Fibroblast of skin of left quadriceps (primary cell): ENCODE results near the gene PDE7B.
"Not testable (repeated sequence)": the region's sequence is repeated elsewhere in the genome, so short reads cannot be mapped to it uniquely, and the experiment has no call there.

Experiments
- DNase-seq, 2 experiments: peaks; one replicate each; pipeline ENCODE4 v3.0.0-alpha.2; 2013; ENCODE audit warnings: low read depth in 2 of 2

Gene PDE7B

DNA sequence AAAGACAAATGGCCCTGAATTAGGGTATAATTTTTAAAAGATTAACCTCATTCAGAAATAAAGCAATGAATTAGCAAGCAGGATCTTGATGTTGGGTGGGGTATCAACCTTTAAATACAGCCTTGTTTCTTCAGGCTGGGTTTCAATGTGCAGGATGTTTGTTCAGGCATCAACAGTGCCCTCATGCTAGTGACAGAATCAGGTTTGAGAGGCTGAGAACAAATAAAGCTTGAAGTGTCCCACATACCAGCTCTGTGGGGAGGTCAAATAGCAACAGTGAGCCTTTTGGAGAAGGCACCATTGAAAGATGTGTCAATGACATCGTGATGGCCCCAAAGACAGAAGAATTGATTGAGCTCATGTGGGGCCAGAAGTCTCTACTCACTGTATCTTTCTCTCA, 330.4 kb downstream of the PDE7B start:
- no peak for DNase-seq

DNA sequence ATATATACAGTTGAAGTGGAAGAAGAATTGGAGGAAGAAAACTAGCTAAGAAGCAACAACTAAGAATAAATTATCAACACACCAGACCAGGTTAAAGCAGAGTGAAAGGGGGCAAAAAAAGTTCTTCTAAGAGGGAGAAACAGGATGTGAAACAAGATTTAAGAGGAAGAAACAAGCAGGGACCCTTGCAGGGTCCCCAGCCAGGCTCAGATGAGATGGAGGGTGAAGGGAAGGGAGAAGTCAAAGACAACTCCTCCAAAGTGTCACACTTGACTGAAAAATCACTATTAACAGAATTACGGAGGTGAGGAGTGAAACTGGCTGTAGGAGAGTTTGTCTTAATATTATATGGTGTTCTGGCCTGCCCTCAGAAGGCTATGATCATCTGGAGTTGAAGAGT, 333.2 kb downstream of the PDE7B start:
- no peak for DNase-seq

DNA sequence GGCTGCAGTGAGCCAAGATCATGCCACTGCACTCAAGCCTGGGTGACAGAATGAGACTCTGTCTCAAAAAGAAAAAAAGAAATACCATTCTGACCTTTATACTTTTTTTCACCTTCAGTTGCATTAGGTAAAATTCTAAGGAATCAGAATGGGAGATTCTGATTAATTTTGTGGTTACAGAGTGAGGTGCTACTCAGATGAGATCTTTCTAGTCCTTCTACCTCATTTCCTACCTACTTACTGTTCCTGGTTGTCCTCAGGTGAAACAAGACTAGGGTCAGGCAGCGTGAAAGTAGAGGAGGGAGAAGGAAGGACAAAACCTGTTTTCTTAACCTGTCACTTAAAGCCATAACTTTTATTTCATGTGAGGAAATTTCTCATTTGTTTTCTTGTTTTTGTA, 334.9 kb downstream of the PDE7B start:
- no peak for DNase-seq

DNA sequence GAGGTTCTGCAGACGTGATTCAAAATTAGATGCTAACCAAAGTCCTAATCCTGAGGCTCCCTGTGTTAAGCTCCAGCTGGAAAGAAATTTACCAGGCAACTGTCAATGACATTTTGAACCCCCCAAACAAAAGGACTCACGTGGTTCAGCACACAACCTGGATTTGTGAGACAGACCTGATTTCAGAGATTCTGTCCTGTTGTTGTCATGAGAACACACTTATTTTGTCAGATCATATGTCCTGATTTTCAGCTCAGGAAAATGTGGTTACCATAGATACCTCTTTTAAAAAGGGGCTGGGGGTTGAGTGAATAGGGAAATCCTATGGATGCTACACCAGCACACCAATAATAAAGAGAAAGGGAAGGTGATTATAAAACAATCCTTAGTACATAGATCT, 337.0 kb downstream of the PDE7B start:
- no peak for DNase-seq

DNA sequence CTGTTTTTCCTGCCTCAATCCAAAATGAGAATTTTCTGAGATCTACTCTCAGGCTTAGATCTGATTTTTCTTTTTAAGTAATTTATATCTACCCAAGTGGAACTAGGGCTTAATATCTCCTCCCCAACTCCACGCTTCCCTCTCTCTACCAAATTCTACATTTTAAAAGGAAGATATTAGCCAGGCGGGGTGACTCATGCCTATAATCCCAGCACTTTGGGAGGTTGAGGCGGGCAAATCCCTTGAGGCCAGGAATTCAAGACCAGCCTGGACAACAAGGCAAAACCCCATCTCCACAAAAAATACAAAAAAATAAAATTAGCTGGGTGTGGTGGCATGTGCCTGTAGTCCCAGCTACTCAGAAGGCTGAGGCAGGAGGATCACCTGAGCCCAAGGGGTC, 337.6 kb downstream of the PDE7B start:
- DNase-seq, result no peak

DNA sequence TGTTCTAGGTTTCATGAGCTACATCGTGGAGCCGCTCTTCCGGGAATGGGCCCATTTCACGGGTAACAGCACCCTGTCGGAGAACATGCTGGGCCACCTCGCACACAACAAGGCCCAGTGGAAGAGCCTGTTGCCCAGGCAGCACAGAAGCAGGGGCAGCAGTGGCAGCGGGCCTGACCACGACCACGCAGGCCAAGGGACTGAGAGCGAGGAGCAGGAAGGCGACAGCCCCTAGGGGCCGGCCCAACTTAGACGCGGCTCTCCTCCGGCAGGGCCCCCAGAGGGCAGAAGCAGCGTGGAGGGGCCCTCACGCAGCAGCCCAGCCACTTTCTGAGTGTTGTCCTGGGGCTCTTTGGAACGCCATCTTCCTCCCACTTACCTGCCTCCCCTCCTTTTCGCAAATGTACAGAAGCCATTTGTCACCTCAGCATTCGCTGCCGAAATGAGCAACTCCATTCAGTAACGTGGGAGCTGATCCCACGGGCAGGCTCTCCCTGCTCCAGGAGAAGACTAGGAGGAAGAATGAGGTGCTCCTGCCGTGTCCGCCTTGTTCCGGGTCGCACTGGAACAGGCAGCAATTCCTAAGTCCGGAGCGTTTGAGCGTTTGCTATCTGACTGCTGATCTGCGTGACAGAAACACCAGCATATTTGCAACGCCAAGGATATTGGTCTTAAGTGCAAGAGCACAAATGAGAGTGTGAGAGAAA, 340.3 kb downstream of the PDE7B start:
- no peak for DNase-seq

DNA sequence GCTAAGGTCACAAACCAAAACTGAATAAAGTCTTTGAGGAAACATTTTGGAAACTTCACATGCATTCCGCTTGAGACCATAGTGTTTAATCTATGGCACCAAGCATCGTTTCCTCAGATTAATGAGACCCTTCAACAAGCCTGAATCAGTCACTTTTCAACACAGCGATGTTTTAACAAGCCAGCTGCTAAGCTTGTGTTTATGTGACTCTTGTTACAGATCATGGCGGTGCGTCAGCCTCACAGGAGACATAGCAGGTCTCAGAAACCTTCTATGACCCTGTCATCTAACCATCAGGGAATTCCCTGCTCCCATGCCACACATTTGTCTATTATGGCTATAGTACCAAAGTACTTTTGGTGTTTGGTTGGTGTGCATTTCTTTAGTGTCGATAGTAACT, 341.4 kb downstream of the PDE7B start:
- DNase-seq, result no peak

DNA sequence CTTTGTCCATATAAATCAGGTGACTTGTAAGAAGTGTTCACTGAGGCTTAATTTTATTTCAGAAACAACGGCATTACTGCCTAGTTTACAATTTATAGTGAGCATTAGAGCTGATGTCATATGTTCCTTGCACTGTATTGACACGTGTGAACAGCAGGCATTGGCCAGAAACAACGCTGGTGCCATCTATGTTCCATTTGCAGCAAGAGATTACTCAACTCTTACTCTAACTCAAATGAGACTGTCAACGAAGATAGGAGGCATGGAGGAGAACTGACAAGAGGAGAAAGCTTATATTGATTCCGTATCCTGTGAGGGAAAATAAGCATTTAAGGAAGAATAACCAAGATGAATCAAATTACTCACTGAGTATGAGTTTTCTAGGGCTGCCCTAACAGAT, 350.2 kb downstream of the PDE7B start:
- peak in 1 of 2 experiments; percentile 10 for DNase-seq

DNA sequence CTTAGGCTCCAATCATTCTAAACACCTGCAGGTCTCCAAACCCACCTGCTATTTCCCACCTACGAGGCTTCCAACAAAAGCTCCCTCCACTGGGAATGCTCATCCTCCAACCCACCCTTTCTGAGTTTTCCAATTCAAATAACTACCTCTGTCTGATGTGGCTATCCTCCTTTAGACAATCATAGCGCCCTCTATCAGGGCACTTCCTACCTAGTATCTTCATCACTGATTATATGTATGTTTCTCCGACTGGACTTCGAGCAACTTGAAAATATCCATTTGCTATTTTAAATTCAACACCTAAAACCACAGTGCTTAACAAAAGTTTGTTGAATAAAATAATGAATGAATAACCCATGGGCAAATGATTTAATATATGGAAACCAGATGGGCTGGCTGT, 357.3 kb downstream of the PDE7B start:
- no peak for DNase-seq

DNA sequence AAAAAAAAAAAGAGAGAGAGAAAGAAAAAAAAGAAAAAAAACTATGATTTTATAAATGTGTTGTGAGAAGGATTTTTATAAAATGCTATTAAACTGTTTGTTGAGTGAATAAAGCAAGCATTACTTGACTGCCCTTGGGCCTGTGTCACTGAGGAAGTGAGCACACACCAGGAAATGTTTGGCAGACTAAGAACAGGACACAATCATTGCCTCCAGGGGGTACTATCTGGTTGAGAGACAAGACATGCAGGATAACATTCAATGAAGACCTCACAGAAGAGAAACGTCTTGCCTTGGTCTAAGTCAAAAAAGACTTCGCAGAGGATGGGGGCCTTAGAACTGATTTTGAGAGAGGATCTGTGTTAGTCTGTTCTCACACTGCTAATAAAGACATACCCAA, 358.0 kb downstream of the PDE7B start:
- no peak for DNase-seq

DNA sequence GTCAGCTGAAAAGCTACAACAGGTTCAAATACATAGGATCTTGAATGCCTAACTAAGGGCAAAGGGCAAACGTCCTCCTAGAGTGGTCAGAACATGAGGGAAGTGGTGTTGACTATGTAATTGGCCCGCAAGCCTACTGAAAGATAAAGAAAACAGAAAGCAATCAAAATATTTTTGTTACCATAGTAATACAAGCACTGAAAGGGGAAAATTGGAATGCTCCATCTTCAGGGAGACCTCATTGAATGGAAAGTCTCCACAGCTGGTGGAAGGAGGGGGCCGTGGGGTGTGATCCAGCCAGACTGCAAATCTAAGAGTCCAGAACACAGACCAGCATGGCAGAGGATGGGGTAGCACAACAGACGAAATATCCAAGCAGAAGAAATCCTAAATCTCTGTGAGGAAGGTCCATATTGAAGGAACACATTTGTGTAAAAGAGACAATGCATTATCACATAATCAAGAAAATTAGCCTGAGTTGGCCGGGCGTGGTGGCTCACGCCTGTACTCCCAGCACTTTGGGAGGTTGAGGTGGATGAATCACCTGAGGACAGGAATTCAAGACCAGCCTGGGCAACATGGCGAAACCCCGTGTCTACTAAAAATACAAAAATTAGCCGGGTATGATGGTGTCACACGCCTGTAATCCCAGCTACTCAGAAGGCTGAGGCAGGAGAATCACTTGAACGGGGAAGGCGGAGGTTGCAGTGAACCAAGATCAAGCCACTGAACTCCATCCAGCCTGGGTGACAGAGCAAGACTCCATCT, 359.1 kb downstream of the PDE7B start:
- DNase-seq, result no peak

DNA sequence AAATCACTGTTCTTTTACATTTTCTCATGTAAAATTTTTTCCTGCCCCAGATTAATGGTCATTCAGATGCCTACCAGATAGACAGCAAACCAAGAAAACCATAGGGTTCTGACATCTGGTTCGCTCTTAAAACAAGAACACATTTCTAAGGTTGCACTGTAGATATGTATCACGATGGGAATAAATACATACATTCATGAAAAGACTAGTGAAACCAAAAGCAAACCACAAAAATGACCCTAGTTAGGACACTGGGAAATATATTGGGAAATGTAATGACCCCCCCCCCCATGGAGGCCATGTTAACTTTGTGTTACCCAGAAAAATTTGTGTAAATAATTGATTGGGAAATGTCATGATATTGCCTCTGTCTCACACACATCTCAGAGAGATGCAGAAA, 361.1 kb downstream of the PDE7B start:
- no peak for DNase-seq

DNA sequence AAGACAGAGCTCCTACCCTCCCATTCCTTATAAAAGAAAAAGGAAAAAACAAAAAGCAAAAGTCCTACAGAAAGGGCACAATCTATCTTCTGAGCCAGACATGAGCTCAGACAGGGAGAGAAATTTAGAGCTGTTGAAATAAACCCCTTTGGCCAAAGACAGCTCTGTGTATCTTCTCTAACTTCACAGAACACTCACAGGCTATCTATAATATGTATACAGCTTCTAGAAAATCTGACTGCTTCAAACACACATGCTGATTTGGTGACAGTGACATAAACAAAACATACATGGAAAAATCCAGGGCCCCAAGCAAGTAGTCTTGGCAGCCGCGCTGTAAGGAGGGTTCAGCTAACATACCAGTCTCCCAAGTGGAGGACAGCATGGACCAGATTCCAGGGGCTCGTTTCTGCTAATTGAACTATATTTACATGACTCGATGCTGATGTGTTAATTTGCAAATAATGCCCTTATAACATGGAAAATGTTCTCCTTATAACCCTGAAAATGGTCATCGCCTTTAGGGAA, 361.6 kb downstream of the PDE7B start:
- no peak for DNase-seq

DNA sequence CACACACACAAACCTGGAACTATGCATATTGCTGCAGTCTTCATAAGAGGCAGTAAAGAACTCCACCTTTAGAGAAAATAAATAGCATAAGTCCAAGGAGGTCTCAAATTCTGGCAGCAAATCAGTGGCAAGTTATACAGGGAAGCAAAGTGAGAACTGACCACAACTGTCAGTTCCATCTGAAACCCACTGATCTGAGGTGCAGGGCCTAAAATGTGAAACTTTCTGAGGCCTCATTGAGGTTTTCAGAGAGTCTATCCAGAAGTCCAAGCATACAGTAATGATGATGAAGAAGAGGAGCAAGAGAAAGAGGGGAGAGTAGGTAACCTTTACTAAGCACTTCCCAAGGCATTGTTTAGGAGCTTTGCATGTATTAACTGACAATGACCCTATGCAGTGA, 362.4 kb downstream of the PDE7B start:
- no peak for DNase-seq

DNA sequence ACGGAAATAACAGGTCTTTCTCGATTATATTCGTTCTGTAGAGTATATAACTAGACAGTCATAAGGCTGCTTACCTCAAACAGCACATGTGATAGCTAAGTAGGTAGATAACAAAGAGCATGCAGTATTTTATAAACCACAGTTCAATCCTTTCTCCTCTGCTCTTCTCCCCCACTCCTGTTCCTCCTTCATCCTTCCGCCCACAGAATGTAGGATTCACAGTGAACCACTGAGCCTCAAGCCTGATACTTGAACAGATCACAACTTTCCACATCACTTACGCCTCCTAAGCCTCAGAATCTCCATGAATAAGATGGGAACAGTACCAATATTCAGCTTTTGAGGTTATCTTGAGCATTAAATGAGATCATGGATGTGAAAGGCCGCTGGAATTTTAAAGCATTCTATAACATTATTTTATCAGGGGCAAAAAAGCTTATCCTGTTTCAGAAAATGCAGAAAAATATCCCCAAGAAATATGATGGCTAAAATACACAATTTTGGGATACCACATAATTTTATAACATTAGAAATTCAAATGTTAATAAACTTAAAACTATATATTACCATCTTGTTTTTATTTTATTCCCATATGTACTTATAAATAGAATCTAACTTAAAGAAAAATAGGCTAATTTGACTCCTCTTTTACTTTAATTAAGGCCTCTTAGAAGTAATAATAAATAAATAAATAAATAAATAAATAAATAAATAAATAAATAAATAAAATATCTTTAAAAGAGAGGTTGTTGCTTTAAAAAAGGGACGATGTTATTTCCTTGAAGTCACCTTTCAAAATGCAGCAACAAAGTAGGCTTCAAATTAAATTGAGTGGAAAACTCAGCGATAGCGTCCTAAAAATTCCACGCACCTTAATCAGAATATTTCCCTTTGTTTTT, 365.3 kb downstream of the PDE7B start:
- no peak for DNase-seq

DNA sequence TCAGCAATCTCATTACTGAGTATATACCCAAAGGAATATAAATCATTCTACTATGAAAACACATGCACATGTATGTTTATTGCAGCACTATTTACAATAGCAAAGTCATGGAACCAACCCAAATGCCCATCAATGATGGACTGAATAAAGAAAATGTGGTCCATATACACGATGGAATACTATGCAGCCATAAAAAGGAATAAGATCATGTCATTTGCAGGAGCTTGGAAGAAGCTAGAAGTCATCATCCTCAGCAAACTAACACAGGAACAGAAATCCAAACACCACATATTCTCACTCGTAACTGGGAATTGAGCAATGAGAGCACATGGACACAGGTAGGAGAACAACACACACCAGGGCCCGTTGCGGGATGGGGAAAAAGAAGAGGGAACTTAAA, 373.5 kb downstream of the PDE7B start:
- DNase-seq, result not testable (repeated sequence)

DNA sequence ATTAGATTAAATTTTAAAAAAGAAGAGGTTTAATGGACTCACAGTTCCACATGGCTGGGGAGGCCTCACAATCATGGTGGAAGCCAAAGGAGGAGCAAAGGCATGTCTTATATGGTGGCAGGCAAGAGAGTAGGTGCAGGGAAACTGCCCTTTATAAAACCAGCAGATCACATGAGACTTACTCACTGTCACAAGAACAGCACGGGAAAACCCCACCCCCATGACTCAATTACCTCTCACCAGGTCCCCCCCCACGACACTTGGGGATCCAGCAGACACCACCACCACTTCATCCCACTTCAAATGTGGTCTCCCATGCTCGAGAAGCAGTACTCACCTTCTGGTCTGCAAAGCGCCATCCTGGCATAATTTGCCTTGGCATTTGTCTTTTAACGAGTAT, 374.0 kb downstream of the PDE7B start:
- DNase-seq, result no peak

DNA sequence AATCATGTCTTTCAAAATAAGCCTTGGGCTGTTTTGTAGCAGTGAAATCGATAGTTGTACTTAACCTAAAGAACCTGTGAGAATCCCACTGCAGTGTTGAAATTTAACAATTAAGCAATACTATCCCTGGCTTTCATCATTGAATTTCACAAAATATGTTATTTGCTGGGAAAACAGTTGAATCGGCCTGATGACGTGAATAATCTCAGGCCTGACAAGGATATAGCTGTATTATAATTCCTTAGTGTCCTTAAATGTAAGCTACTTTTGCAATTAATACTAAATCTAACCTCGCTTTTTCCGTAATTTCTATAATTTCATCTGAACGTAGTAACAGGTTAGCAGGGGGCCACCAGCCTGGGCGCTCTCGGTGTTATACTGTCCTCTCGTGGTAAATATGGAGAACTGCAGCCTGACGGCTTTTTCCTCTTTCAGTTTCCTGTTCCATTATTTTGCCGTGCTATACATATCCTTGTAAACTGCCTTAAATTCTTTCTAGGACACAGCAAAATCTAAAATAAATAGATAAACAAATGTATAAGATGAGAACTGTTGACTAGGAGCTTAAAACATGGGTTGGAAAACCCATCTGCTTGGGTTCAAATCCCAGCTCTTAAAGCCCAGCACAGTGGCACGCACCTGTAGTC, 374.6 kb downstream of the PDE7B start:
- DNase-seq, result peak; percentile 26 to 31

DNA sequence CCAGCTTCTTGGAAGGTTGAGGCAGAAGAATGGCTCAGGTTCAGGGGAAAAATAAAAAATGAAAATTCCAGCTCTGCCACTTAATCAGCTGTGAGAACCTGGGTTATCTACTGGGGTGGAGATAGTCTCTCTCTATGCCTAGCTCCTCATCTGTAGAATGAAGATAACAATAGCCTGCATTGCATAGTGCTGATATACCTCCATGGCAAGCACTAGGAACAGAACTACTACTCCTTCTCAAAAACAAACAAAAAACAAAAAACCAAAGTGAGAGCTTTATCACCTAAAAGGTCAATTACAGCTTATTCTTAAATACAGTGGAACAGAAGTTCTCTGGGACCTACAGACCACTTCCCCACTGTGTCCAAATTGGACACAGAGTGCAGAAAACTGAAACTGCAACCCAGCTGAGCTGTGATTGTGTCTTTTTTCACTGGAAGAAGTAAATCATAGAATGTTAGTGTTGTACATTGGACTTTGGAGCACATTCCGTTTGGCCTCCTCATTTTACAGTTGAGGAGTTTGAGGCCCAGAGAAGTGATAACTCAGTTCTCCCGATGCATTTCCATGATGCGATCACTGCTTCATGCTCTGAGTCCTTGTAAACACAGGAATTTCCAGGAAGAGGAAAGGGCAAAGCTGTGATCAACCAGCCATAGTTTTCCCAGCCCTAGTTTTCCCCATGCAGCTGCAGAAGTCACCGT, 375.3 kb downstream of the PDE7B start:
- DNase-seq, result no peak

DNA sequence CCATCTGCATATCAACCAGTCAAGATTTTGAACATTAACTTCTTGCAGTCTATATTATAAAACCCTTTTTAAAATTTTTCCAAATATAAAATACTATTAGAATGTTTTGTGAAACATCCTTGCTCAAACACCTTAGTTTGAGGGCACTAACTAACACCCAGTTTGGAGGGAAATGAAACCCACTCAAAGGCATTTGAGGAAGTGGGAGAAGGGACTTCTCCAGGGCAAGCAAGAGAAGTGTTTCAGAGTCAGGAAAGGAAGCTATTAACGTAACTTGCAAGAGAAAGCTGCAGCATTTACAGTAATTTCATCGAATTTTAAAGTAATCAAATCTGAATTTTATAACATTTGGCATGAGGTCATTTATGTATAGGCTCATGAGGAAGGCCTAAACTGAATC, 377.3 kb downstream of the PDE7B start:
- no peak for DNase-seq

DNA sequence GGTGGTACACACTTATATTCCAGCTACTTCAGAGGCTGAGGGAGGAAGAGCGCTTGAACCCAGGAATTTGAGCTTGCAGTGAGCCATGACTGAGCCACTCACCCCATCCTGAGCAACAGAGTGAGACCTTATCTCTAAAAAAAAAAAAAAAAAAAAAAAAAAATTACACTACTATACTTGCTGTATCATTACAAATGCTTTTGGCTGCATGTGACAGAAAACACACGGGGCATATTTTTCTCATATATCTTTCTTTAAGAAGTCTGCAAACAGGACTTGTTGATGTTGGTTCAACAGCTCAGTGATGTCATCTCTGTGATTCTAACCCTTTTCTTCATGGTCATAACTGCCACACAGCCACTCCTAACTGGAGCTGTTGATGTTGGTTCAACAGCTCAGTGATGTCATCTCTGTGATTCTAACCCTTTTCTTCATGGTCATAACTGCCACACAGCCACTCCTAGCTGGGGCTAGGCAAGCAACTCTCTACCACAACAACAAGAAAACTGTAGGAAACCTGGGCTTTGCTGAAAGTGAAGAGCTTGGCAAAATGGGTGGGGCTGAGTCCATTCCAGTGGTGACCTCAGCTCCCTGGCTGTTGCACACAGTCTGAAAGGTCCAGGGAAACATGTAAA, 378.8 kb downstream of the PDE7B start:
- no peak for DNase-seq
